Pancreas (tissue), 10 donors: ENCODE measurements around the gene CDC34. TPM values are rescaled to one million over a fixed set of nuclear protein-coding genes. Genes with fewer than 3 reads are reported as not detected.

Experiments
- ATAC-seq, 4 donors: fragments of 200-7000 bp; cut with Tn5 transposase; one replicate each; pipeline versions ENCODE4 v1.8.0 to v1.9.1; 2020; ENCODE audit warnings: mild to moderate bottlenecking in 4 of 4, moderate library complexity in 4 of 4
- DNase-seq, 6 donors: peaks; one replicate each; pipeline ENCODE4 v3.0.0-alpha.2; 2020
- FAIRE-seq: peaks from 2 replicates; lab custom pipeline; 2012; peaks lifted over from hg19 to GRCh38; lab: Jason Lieb, UNC
- H3K27ac ChIP-seq, 4 donors: fragments of 200-600 bp; sonication (generic); 1 replicate in 3 of 4; 2 replicates in 1 of 4; pipeline versions ENCODE4 v1.5.0 to v1.8.0; 2020
- H3K27me3 ChIP-seq, 4 donors: fragments of 200-600 bp; one replicate each; pipeline ENCODE4 v1.8.0; 2021
- H3K36me3 ChIP-seq, 3 donors: fragments of 200-600 bp; sonication (generic) in 1 of 3; one replicate each; pipeline versions ENCODE4 v1.5.0 to v1.8.0; 2020 to 2021
- H3K4me1 ChIP-seq, 3 donors: fragments of 200-600 bp; one replicate each; pipeline ENCODE4 v1.8.0; 2021
- H3K4me3 ChIP-seq, 4 donors: fragments of 200-600 bp; sonication (generic) in 2 of 4; one replicate each; pipeline versions ENCODE4 v1.5.0 to v1.8.0; 2020 to 2021
- H3K9me3 ChIP-seq, 4 donors: fragments of 200-600 bp; one replicate each; pipeline ENCODE4 v1.8.0; 2021
- WGBS, 2 donors: extraction: QIAGEN DNeasy Blood & Tissue Kit; methylation state at CpG; one replicate each; pipeline ENCODE4 v1.1.7; 2013; 5-methylcytosine and 5-hydroxymethylcytosine counted together
- intact Hi-C, 3 donors: fragments of 100-400 bp; cut with DNase I; formaldehyde crosslinking; loops; one replicate each; pipeline versions ENCODE4 v1.11.1 to v1.14.2; 2022
- polyA plus RNA-seq, 2 donors: library from polyadenylated mRNA; stranded (reverse); fragments of 200-250 nt; gene quantifications; one replicate each; pipeline ENCODE4 v1.2.3, GENCODE V29; 2013
- total RNA-seq, 6 donors: library from RNA; stranded (reverse); fragmentation: NEBNext Ultra II Directional in 4 of 6; extraction: Animal tissue kit (Norgen Biotek cat#: 25700) in 4 of 6; gene quantifications; one replicate each; pipeline versions ENCODE4 v1.2.1 to v1.2.4, GENCODE V29; 2021 to 2023
- TF ChIP-seq, protein P1 (sequence below), 4 donors: fragments of 200-600 bp; sonication (generic) in 3 of 4; IDR thresholded peaks; one replicate each; pipeline versions ENCODE4 v1.5.0 to v1.8.0; 2021; ENCODE audit warnings: antibody characterized with exemption in 4 of 4
- donor health status: healthy with polysubstance abuse.
- donor health status: DM: no; HTN: no; CAD: no; lungs with moderate emphysema.
- donor health status: DM: no; HTN: no; CAD: no.
- donor health status: control.
- donor health status: control.
- donor health status: Bipolar disorder and iron deficiency.
- donor health status: DM: yes; HTN: yes; CAD: no.
- donor health status: DM: no; HTN: no; CAD: no.
- donor health status: DM: no; HTN: no; CAD: no.
- donor health status: DM: yes; HTN: yes; CAD: no.

The CDC34 gene
- total and polyA plus RNA-seq, 8 donors: 26.2 to 107 (median 45.6) TPM

DNA sequence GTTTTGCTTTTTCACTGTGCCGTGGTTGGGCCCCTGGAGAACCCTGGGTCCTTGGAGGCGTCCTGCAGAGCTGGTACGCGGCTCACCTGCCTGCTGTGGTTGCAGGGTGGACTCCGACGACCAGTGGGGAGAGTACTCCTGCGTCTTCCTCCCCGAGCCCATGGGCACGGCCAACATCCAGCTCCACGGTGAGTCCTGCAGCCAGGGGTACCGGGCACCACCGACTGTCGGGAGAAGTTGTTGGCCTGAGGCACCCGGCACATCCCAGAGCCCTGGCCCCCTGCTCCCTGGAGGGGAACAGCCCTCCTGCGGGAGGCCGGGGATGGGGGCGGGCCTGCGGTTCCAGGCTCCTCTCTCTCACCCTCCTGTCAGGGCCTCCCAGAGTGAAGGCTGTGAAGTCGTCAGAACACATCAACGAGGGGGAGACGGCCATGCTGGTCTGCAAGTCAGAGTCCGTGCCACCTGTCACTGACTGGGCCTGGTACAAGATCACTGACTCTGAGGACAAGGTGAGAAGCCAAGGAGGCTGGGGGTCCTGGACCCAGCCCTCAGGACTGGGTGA lies 48.8 kb downstream of the CDC34 start:
- 89 to 90% methylated on average over 22 of the region's 22 CpGs for WGBS, 2 donors
- DNase-seq: peak in 1 of 6 donors; percentile 76
- Histone ChIP-seq H3K27ac (no peak overlapping the region), H3K4me1 (peaks cover 7 to 9% (median 8%) of the 10 kb centered on the region in 3 donors), H3K9me3 (no peaks in the 10 kb centered on the region), H3K27me3 (no peaks in the 10 kb centered on the region), H3K36me3 (peaks cover 0 to 20% (median 16%) of the 10 kb centered on the region in 3 donors), H3K4me3 (no peak overlapping the region)
- no peak for FAIRE-seq
- intact Hi-C loops: no loop called here
- TF ChIP-seq, protein P1, sequence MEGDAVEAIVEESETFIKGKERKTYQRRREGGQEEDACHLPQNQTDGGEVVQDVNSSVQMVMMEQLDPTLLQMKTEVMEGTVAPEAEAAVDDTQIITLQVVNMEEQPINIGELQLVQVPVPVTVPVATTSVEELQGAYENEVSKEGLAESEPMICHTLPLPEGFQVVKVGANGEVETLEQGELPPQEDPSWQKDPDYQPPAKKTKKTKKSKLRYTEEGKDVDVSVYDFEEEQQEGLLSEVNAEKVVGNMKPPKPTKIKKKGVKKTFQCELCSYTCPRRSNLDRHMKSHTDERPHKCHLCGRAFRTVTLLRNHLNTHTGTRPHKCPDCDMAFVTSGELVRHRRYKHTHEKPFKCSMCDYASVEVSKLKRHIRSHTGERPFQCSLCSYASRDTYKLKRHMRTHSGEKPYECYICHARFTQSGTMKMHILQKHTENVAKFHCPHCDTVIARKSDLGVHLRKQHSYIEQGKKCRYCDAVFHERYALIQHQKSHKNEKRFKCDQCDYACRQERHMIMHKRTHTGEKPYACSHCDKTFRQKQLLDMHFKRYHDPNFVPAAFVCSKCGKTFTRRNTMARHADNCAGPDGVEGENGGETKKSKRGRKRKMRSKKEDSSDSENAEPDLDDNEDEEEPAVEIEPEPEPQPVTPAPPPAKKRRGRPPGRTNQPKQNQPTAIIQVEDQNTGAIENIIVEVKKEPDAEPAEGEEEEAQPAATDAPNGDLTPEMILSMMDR (IDR thresholded peaks at IDR 0.05): no peak
- ATAC-seq: no peak

- Histone ChIP-seq H3K4me1 (no peaks in the 10 kb centered on the region), H3K4me3 (no peak overlapping the region), H3K27me3 (no peaks in the 10 kb centered on the region), H3K9me3 (no peaks in the 10 kb centered on the region), H3K36me3 (peaks cover 0 to 20% (median 16%) of the 10 kb centered on the region in 3 donors), H3K27ac (no peak overlapping the region)
- TF ChIP-seq, protein P1 (IDR thresholded peaks at IDR 0.05): no peak
- ATAC-seq (no peak), FAIRE-seq (no peak), DNase-seq (peak in 1 of 6 donors; percentile 77)
- 88 to 94% methylated on average over 31 to 40 of the region's 40 CpGs for WGBS, 2 donors
- intact Hi-C loops: no loop called here
Observed at GRCh38 chr19:581399-582111, 50.0 kb downstream of the CDC34 start.

DNA sequence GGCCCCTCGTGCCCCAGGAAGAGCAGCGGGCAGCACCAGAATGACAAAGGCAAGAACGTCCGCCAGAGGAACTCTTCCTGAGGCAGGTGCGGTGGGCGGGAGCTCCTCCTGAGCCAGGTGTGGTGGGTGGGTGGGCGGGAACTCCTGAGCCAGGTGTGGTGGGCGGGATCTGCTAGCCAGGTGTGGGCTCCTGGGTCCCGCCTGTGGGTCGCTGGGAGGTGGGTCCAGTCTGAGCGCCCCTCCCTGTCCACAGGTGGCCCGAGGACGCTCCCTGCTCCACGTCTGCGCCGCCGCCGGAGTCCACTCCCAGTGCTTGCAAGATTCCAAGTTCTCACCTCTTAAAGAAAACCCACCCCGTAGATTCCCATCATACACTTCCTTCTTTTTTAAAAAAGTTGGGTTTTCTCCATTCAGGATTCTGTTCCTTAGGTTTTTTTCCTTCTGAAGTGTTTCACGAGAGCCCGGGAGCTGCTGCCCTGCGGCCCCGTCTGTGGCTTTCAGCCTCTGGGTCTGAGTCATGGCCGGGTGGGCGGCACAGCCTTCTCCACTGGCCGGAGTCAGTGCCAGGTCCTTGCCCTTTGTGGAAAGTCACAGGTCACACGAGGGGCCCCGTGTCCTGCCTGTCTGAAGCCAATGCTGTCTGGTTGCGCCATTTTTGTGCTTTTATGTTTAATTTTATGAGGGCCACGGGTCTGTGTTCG lies 51.1 kb downstream of the CDC34 start:
- 92 to 94% methylated on average over 31 of the region's 31 CpGs for WGBS, 2 donors
- TF ChIP-seq, protein P1 (IDR thresholded peaks at IDR 0.05): no peak
- Histone ChIP-seq H3K9me3 (no peaks in the 10 kb centered on the region), H3K4me3 (no peak overlapping the region), H3K36me3 (peaks cover 0 to 20% (median 16%) of the 10 kb centered on the region in 3 donors), H3K27ac (no peak overlapping the region), H3K4me1 (no peaks in the 10 kb centered on the region), H3K27me3 (no peaks in the 10 kb centered on the region)
- no peak for FAIRE-seq
- no peak for ATAC-seq
- DNase-seq: no peak
- intact Hi-C loops: no loop called here

- Histone ChIP-seq H3K4me3 (no peak overlapping the region), H3K4me1 (peaks cover 0 to 6% (median 3%) of the 10 kb centered on the region in 3 donors), H3K27me3 (no peaks in the 10 kb centered on the region), H3K36me3 (peaks cover 0 to 20% (median 16%) of the 10 kb centered on the region in 3 donors), H3K27ac (no peak overlapping the region), H3K9me3 (no peaks in the 10 kb centered on the region)
- TF ChIP-seq, protein P1 (IDR thresholded peaks at IDR 0.05): no peak
- no peak for DNase-seq
- FAIRE-seq: no peak
- ATAC-seq: no peak
- WGBS, 2 donors: 86 to 93% methylated on average over 27 of the region's 27 CpGs
- intact Hi-C loops: no loop called here
Observed at GRCh38 chr19:583198-583967, 51.8 kb downstream of the CDC34 start.
